Measurements from ENCODE around the gene F8. TPM values are rescaled to one million over a fixed set of nuclear protein-coding genes. Genes with fewer than 3 reads are reported as not detected.

Gene F8
- total and polyA plus RNA-seq, 2 of the 4 experiments (the other 2 are of a cell fraction): 1.4 to 1.5 TPM

DNA sequence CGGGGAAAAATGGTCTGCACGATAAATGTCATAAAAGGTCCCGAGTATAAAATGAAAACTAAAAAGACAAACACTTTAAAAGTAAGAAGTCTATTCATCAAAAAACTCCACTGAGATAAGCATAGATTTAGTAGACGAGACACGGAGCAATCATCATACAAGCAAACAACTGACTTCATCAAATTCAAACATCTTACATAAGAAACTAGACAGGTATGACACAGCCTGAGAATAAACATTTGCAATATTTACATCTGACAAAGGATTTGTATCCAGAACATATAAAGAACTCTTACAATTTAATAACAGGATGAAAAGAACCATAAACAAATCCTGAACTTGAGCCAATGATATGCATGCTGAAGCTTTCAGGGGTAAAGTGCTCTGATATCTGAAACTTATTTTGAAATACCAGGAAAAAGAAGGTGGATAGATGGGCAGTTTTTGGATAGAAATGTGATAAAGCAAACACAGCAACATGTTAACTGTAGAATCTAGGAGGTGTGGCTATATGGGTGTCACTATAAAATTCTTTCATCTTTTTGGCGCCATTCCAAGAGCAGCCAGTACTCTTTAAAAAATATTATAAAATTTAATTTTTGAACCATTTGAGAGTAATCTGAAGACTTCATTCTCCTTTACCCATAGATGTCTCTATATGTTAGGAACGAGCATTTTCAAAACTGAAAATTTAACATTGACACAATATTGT is 229.3 kb downstream of the F8 start:
- no peak overlapping the region for H3K9ac ChIP-seq (ENCODE audit: low read depth, low read length)
- DNase-seq (no peak), ATAC-seq (ENCODE audit: low read depth) (no peak)
- H4K5ac ChIP-seq (ENCODE audit: low read depth, low read length): no peak overlapping the region
- in situ Hi-C loops (cut with MboI; ENCODE audit: low sequenced_read_pairs): no loop called here
- no peaks in the 10 kb centered on the region for H4K20me1 ChIP-seq (ENCODE audit: insufficient read depth, low read length)
- no peak overlapping the region for H2AK5ac ChIP-seq (ENCODE audit: low read depth, low read length)
- no peak for TF ChIP-seq MAZ (IDR thresholded peaks at IDR 0.05; ENCODE audit: borderline replicate concordance, low read depth, low read length)
- no peak for TF ChIP-seq FOS (IDR thresholded peaks at IDR 0.05; ENCODE audit: low read depth, low read length)
- no peak overlapping the region for H3K18ac ChIP-seq (ENCODE audit: low read depth, low read length)
- H3K9me3 ChIP-seq (ENCODE audit: control insufficient read depth, insufficient read depth, low read length): no peaks in the 10 kb centered on the region
- H4K91ac ChIP-seq (ENCODE audit: insufficient read depth, low read depth, low read length): no peak overlapping the region
- no peak overlapping the region for H3K4ac ChIP-seq (ENCODE audit: low read depth, low read length)
- POLR2A ChIA-PET (ENCODE audit: unreplicated experiment): no interaction called here
- H2BK5ac ChIP-seq (ENCODE audit: low read depth, low read length, poor library complexity, severe bottlenecking): no peak overlapping the region
- no peak overlapping the region for H3K23ac ChIP-seq (ENCODE audit: low read depth, low read length)
- no TSS peak for BruUV-seq (replicated peaks)
- dilution Hi-C loops (cut with HindIII; ENCODE audit: low sequenced_read_pairs, unreplicated experiment): no loop called here
- H2BK15ac ChIP-seq (ENCODE audit: low read depth, low read length): no peak overlapping the region
- H3K36me3 ChIP-seq (ENCODE audit: control insufficient read depth, insufficient read depth, low read length): no peaks in the 10 kb centered on the region
- H3K56ac ChIP-seq (ENCODE audit: extremely low read depth, insufficient read depth, low read length): no peak overlapping the region
- no peaks in the 10 kb centered on the region for H3K9me1 ChIP-seq (ENCODE audit: insufficient read depth, low read length)
- H2AFZ ChIP-seq (replicated peaks; ENCODE audit: low read length, poor library complexity): no peak overlapping the region
- H3K27ac ChIP-seq (ENCODE audit: insufficient read depth, low read length): no peak overlapping the region
- no peak overlapping the region for H2AK9ac ChIP-seq (replicated peaks; ENCODE audit: low read depth, low read length, poor library complexity)
- H2BK20ac ChIP-seq (ENCODE audit: low read depth, low read length): no peak overlapping the region
- no peak overlapping the region for H3K4me2 ChIP-seq (ENCODE audit: low read depth, low read length)
- peaks cover 5 to 16% of the 10 kb centered on the region in 2 experiments; a peak in 3 of 4 replicates for H3K79me1 ChIP-seq (ENCODE audit: low read depth in 1 of 2, low read length in 2 of 2)
- intact Hi-C loops (cut with micrococcal nuclease): no loop called here
- no peak overlapping the region for H3K4me3 ChIP-seq (ENCODE audit: insufficient read depth, low read depth, low read length)
- H3K27me3 ChIP-seq (ENCODE audit: control insufficient read depth, insufficient read depth, low read length): no peaks in the 10 kb centered on the region
- H2BK120ac ChIP-seq (ENCODE audit: low read depth, low read length): no peak overlapping the region
- no peaks in the 10 kb centered on the region for H3K4me1 ChIP-seq (ENCODE audit: control insufficient read depth, insufficient read depth, low read length)
- H3K14ac ChIP-seq (replicated peaks; ENCODE audit: low read depth, low read length): no peak overlapping the region
- WGBS, 2 experiments (ENCODE audit: extremely low coverage in 2 of 2, insufficient read length in 1 of 2): no CpG with 5 or more reads among the region's 7 CpGs
- no peak overlapping the region for H4K8ac ChIP-seq (ENCODE audit: low read depth in 2 of 2, low read length in 2 of 2)
- CTCF ChIA-PET: no interaction called here
